Subcutaneous abdominal adipose tissue (tissue), 5 donors: ENCODE results near the gene TMEM109.
A peak's percentile ranks its signal among the peaks of the same experiment; 100 is the strongest.

Experiments used
- H3K27ac ChIP-seq: one replicate; pipeline ENCODE4 v1.7.0; 2013; ENCODE audit warnings: low read depth, mild to moderate bottlenecking, inconsistent platforms, low read length, moderate library complexity
- H3K27me3 ChIP-seq, 5 donors: one replicate each; pipeline ENCODE4 v1.7.0; 2013; ENCODE audit warnings: low read length in 5 of 5, inconsistent platforms in 1 of 5; ENCODE audit not compliant: control insufficient read depth in 5 of 5, insufficient read depth in 4 of 5
- H3K36me3 ChIP-seq, 5 donors: one replicate each; pipeline ENCODE4 v1.7.0; 2013; ENCODE audit warnings: low read length in 5 of 5; ENCODE audit not compliant: control insufficient read depth in 5 of 5, insufficient read depth in 5 of 5
- H3K4me1 ChIP-seq, 5 donors: one replicate each; pipeline ENCODE4 v1.7.0; 2013; ENCODE audit warnings: low read length in 5 of 5, mild to moderate bottlenecking in 3 of 5, moderate library complexity in 1 of 5; ENCODE audit not compliant: control insufficient read depth in 5 of 5, insufficient read depth in 5 of 5
- H3K4me3 ChIP-seq, 5 donors: one replicate each; pipeline ENCODE4 v1.7.0; 2013; ENCODE audit warnings: low read length in 5 of 5, low read depth in 1 of 5
- H3K9ac ChIP-seq, 5 donors: one replicate each; pipeline ENCODE4 v1.7.0; 2013; ENCODE audit warnings: low read length in 5 of 5, mild to moderate bottlenecking in 4 of 5, moderate library complexity in 3 of 5
- H3K9me3 ChIP-seq, 5 donors: one replicate each; pipeline ENCODE4 v1.7.0; 2013; ENCODE audit warnings: low read length in 5 of 5; ENCODE audit not compliant: control insufficient read depth in 5 of 5
- donor health status: healthy.
- donor health status: healthy.
- donor health status: healthy.
- donor health status: healthy.
- donor health status: healthy.

TMEM109 gene

GRCh38 chr11:60971520-60971919 is 57.6 kb downstream of the TMEM109 start, which contains the start of gene CD6:
Gene CD6 (plus strand): TSS chr11:60971680. CDS start chr11:60971866, 186 bp downstream.
- Histone ChIP-seq H3K27me3 (peaks cover 0 to 5% (median 0%) of the 10 kb centered on the region in 5 donors), H3K4me3 (peak within 1 kb of the TSS in 2 of 5 donors; percentile 27), H3K9ac (no peak within 1 kb of the TSS), H3K4me1 (peaks cover 0 to 9% (median 0%) of the 10 kb centered on the region in 5 donors), H3K9me3 (peaks cover 0 to 5% (median 0%) of the 10 kb centered on the region in 5 donors), H3K27ac (no peak within 1 kb of the TSS), H3K36me3 (no peaks in the 10 kb centered on the region)

DNA sequence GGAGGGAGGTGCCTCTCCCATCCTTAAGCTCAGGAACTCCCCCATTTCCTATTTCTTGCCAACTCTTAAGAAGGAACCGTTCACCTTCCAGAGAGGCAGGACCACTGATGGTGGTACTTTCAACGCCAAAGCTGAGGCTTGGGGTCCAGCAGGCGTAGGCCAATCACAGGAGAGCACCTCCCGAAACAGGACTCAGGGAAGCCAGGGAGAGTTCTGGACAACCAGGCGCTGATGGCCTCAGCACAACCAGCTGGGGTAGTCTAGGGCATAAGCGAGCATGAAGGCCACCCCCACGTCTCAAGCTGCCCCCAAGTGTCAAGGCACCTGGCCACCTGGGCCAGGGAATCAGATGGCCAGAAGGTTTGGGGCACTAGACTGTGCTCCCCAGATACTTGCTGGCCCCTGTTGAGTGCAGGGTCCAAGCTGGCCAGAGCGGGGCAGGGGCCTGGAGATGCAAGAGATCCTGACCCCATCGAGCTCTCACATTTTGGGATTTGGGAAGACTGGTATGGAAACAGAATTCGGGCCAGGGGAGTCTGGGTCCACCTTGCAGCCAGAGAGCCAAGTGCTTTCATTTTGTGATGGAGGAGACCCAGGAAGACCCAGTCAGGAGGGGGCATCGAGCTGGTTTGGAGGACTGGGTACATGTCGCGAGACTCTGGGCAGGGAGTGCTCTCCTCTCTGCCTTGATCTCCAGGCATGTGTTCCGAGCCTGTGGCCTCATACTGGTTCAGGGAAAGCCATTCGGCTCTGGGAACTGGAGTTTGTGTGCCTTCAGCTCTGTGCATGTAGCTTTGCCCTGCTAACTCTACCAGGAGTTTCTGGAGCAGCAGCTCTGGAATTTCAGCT is 58.4 kb downstream of the TMEM109 start:
- H3K27me3 ChIP-seq, result peaks cover 0 to 5% (median 0%) of the 10 kb centered on the region in 5 donors
- no peaks in the 10 kb centered on the region for H3K36me3 ChIP-seq
- peaks cover 0 to 5% (median 0%) of the 10 kb centered on the region in 5 donors for H3K9me3 ChIP-seq
- peak overlapping the region in 2 of 5 donors; percentile 27 for H3K4me3 ChIP-seq
- H3K4me1 ChIP-seq, result peaks cover 0 to 5% (median 0%) of the 10 kb centered on the region in 5 donors
- no peak overlapping the region for H3K27ac ChIP-seq
- H3K9ac ChIP-seq, result no peak overlapping the region
